GM12874 (cell line): ENCODE results near the gene KRT9.

Experiments
- CTCF ChIP-seq: IDR thresholded peaks from 2 replicates; pipeline ENCODE4 v1.5.1; 2011; ENCODE audit warnings: low read depth, mild to moderate bottlenecking, control low read depth, low read length, moderate library complexity; ENCODE audit not compliant: insufficient read depth

KRT9 gene

GRCh38 chr17:41586863-41587495 is 15.1 kb upstream of the KRT9 start, which contains the start of gene KRT14:
Gene KRT14, minus strand, starts transcription at chr17:41586895. Its CDS starts 61 bp downstream, at chr17:41586834.
- no peak for TF ChIP-seq CTCF

- no peak for TF ChIP-seq CTCF
Measured at GRCh38 chr17:41585301-41586056, 13.6 kb upstream of the KRT9 start.

- TF ChIP-seq CTCF = no peak
Measured at GRCh38 chr17:41583137-41584127, 11.6 kb upstream of the KRT9 start.

GRCh38 chr17:41581366-41582060 is 9.7 kb upstream of the KRT9 start:
- no peak for TF ChIP-seq CTCF

- no peak for TF ChIP-seq CTCF
Measured at GRCh38 chr17:41580687-41581365, 9.0 kb upstream of the KRT9 start.

GRCh38 chr17:41580244-41580575 is 8.4 kb upstream of the KRT9 start:
- no peak for TF ChIP-seq CTCF
